G401.6 (cell line): ENCODE results near the gene CBX8.
A peak's percentile ranks its signal among the peaks of the same experiment; 100 is the strongest.

ENCODE experiments used
- FAIRE-seq: peaks from 2 replicates; lab custom pipeline; 2012; peaks lifted over from hg19 to GRCh38; lab: Jason Lieb, UNC

CBX8 gene

DNA sequence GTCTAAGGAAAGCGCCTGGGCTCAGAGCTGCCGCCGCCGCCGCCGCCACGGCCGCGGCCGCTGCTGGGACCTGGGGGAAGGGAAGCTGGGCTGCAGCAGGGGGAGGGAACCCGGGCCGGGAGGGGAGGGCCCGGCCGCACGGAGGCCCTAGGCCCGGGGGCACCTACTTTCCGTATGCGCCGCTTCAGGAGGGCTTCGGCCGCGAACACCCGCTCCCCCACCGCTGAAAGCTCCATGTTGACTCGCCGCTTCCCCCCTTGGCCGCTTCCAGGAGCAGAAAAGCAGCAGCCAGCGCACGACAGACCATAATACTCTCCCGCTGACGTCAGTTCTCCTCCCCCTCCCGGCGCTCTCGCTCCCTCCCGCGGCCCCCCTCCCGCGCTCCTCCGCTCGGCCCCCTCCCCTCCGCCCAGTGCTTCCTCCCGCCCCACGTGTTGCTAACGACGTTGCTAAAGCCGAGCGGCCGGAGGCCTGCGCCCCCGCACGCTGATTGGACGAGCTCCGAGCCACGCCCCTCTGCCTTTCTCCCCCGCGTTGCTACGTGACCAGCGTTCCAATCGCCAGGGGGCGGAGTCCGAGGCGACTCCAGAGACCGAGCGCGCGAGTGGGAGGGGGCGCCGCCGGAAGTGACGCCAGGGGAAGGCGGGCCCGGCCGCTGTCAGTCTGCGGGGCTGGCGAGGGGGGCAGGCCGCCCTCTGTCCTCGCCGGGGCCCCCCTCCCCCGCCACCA is at the start of gene CBX8:
TSS of gene CBX8 (minus strand) at position 315 of the 729 bp plus-strand sequence. CDS start at position 236, 79 bp downstream.
- FAIRE-seq: peak; percentile 96

DNA sequence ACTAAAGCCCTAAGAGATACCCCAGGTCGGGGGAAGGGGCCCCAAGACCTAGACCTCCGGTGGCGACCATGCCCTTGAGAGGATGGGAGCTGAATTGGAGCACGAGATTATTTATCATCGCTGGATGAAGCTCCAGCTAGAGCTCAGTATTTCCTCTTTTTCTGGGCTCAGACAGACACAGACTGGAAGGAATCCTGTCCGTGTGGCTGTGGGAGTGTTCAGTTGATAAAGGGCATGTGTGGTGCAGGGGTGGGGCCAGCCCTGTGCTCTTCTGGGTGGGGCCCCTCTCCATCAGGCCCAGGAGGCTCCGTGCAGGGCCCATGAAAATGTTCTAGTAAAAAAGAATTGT is 48.7 kb upstream of the CBX8 start:
- no peak for FAIRE-seq

DNA sequence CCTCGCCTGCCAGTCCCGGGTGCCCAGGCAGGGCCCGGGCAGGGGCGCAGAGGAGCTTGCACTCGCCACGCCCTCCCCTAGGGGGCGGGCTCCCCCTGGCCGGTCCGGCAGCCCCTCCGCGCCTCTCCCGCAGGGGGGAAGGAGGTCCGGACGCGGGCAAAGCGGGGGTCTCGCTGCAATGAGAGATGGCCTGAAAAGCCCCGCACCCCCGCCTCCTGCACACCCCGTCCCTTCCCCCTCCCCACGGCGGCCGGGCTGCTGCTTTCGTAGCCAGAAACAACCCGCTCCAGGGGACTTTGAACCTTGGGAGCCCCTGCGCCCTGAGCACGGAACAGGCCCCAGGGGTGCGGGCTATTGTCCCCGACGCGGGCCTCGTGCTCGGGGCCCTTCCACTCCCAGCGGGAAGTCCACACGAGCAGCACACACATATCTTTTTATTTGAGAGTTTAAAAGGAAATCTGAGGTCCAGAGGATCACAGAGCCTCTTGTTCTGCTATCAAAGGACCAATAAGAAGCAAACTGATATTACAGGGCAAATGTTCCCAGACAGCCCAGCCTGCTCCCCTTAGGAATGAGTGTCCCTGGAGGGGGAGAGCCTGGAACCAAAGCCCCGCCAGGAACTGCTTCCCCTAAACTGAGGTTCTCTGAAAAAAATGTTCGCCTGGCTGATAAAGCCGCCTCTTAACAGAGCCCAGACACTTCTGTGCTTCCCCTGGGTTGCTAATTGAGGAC is 48.2 kb upstream of the CBX8 start:
- FAIRE-seq: no peak

DNA sequence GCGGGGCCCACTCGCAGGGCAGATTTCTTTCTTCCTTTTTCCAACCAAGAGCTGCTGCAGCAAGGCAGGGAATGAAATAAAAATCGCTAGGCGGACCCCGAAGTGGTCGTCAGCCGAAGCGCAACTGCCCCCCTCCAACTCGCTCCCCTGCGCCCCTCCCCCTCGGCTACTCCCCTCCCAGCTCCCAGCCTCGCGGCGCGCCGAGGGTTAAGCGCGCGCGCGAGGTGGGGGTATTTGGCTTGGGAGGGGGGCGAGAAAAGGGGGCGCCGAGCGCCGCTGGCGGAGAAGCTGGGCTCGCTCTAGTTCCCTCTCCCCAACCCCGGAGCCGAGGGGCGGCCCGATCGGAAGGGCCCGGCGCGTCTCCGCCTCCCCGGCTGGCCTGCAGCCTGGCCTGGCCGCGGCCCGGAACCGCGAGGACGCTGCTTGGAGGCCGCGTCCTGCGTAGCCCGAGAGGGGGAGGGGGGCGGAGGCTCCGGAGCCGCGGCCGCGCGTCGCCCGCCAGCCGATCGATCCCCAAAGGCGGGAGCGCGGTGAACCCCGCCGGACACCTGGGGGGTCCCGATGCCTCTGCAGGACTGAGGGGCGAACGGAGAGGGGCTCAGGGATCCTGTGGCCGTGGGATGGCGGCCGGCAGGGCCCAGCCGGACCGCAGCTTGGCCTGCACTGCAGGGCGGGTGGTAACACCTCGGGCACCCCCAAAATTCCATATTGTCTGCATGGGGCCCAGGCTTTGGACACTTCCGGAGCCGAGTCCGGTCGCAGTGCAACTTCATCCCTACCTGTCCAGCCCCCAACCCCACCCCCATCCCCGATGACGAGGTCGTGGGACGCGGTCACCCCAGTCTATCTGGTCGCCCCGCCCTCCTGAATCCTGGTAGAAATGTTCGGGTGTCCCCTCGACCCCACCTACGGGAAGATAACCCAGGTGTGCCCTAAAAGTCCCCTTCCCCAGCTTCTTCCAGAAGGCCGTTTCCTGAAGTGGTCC is 47.2 kb upstream of the CBX8 start:
- FAIRE-seq: no peak

DNA sequence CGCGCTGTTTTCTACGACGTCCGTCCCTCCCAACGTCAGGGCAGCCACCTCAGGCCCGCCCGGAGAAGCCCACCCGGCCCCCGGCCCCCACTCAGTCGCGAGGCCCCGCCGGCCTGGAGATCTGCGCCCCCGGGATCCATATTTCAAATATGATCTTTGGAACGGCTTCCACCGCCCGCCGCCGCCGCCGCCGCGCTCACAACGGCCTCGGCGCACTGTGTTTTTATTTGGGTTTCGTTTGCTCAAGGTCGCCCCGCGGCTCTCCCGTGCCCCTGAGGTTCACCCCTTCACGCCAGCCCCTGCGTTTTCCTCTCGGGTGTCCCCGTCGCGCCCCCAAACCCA is 46.6 kb upstream of the CBX8 start:
- FAIRE-seq: no peak

DNA sequence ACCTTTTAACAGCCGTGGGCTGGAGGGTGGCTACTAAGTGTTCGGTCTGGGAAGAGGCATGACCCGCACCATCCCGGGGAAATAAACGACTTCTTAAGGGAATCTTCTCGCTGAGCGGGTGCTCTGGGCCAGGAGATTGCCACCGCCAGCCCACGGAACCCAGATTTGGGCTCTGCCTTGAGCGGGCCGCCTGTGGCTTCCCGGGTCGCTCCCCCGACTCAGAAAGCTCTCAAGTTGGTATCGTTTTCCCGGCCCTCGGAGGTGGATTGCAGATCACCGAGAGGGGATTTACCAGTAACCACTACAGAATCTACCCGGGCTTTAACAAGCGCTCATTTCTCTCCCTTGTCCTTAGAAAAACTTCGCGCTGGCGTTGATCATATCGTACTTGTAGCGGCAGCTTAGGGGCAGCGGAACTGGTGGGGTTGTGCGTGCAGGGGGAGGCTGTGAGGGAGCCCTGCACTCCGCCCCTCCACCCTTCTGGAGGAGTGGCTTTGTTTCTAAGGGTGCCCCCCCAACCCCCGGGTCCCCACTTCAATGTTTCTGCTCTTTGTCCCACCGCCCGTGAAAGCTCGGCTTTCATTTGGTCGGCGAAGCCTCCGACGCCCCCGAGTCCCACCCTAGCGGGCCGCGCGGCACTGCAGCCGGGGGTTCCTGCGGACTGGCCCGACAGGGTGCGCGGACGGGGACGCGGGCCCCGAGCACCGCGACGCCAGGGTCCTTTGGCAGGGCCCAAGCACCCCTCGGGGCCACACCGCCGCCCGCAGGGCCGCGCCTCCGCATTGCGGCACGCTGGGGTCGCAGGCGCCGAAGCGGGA is 46.0 kb upstream of the CBX8 start:
- no peak for FAIRE-seq

DNA sequence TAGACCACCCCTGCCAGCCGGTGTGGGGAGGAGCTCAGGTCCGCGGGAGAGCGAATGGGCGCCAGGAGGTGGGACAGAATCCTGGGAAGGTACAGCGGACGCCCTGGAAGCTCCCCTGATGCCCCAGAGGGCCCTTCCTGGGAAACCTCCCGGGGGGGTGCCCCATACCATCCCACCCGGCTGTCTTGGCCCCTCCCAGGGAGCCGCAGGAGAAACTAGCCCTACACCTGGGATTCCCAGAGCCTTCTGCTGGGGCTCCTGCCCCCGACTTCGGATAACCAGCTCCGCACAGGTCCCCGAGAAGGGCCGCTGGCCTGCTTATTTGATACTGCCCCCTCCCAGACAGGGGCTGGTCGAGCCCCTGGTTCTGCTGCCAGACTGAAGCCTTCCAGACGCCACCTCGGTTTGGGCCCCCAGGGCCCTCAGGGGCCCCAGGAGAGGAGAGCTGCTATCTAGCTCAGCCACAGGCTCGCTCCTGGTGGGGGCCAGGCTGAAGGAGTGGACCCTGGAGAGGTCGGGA is 45.3 kb upstream of the CBX8 start:
- FAIRE-seq: no peak

DNA sequence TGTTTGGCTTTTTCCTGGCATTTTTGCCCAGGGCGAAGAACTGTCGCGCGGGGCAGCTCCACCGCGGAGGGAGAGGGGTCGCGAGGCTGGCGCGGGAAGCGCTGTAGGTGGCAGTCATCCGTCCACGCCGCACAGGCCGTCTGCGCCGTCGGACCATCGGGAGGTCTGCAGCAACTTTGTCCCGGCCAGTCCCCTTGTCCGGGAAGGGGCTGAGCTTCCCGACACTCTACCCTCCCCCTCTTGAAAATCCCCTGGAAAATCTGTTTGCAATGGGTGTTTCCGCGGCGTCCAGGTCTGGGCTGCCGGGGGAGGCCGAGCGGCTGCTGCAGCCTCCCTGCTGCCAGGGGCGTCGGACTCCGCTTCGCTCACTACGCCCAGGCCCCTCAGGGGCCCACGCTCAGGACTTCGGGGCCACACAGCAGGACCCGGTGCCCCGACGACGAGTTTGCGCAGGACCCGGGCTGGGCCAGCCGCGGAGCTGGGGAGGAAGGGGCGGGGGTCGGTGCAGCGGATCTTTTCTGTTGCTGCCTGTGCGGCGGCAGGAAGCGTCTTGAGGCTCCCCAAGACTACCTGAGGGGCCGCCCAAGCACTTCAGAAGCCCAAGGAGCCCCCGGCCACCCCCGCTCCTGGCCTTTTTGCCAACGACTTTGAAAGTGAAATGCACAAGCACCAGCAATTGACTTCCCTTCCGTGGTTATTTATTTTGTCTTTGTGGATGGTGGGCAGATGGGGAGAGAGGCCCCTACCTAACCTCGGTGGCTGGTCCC is 44.7 kb upstream of the CBX8 start:
- FAIRE-seq: no peak

DNA sequence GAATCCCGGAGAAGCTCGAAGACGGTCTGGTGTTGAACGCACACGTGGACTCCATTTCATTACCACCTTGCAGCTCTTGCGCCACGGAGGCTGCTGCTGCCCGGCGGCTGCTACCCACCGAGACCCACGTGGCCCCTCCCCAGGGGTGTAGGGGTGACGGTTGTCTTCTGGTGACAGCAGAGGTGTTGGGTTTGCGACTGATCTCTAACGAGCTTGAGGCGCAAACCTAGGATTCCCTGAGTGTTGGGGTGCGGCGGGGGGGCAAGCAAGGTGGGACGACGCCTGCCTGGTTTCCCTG is 44.1 kb upstream of the CBX8 start:
- no peak for FAIRE-seq

DNA sequence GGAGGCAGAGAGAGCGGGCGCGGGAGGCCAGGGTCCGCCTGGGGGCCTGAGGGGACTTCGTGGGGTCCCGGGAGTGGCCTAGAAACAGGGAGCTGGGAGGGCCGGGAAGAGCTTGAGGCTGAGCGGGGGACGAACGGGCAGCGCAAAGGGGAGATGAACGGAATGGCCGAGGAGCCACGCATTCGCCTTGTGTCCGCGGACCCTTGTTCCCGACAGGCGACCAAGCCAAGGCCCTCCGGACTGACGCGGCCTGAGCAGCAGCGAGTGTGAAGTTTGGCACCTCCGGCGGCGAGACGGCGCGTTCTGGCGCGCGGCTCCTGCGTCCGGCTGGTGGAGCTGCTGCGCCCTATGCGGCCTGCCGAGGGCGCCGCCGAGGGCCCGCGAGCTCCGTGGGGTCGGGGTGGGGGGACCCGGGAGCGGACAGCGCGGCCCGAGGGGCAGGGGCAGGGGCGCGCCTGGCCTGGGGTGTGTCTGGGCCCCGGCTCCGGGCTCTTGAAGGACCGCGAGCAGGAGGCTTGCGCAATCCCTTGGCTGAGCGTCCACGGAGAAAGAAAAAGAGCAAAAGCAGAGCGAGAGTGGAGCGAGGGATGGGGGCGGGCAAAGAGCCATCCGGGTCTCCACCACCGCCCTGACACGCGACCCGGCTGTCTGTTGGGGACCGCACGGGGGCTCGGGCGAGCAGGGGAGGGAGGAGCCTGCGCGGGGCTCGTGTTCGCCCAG is 43.6 kb upstream of the CBX8 start:
- FAIRE-seq: no peak

DNA sequence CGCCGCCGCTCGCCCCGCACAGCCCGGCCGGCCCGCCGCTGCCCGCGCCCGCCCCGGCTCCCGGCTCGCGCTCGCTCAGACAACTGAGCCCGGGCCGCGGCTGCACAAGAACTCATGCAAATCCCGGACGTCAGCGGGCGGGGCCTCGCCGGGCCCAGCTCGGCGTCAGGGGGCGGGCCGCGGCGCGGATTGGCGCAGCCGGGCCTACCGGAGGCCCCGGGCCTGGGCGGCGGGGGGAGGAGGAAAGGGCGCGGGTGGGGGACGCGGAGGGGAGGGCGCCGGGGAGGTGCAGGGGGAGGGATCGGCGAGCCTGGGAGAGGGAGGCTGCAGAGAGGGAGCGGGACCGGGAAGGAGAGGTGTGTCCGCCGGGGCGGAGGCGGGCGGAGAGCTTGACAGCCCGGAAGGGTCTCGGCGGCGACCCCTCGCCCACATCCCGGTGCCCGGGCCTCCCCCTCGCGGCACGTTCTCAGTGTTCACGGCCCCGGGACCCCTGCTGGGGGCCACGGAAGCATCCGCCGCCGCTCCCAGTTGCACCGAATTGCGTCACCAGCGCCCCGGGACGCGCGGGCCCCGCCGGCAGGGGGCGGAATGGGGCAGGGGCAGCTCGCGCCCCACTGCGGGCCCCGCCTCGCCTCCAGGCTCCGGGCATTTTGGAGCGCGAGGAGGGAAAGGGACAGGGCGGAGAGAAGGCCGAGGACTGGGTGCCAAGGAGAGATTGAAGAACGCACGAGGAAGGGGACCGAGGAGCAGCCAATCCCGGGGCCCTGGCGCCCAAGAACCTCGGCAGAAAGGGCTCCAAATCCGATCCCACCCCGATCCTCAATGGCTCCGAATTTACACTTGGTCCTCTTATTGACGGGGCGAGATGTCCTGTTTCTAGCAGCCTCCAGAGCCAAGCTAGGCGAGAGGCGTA is 42.7 kb upstream of the CBX8 start, which contains the start of gene CBX4:
TSS of gene CBX4 (minus strand) at position 85 of the 913 bp plus-strand sequence. CDS start 189 bp downstream, outside the sequence.
- no peak for FAIRE-seq

DNA sequence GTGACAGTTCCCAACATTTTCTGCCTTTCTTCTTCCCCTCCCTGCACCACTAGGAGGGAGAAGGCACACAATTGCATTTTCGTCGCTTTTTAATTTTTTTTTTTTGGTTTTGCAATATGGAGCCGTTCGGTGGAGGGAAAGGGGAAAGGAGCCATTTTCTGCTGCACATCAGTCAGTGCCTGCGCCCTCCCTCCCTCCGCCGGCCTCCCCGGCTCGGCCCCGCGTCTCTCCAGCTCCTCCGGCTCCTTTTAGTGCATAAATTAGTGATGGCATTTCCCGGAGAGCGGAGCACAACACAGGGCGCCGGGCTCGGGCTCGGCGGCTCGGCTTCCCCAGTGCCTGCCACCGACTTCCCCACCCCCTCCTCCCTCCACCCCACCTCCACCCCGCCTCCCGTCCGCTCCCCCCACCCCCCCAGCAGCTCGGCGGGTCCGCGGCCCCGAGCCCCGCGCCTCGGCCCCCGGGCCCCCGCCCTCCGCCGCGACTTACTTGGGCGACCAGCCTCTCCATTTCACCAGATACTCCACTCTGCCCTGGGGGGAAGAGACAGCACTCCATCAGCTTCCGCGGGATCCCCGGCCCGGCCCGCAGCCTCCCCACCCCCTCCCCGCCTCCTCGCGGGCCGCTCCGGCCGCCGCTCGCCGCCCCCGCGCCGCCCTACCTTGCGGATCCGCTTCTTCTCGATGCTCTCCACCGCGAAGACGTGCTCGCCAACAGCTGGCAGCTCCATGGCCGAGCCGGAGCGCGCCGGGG is 41.8 kb upstream of the CBX8 start:
- FAIRE-seq: no peak

DNA sequence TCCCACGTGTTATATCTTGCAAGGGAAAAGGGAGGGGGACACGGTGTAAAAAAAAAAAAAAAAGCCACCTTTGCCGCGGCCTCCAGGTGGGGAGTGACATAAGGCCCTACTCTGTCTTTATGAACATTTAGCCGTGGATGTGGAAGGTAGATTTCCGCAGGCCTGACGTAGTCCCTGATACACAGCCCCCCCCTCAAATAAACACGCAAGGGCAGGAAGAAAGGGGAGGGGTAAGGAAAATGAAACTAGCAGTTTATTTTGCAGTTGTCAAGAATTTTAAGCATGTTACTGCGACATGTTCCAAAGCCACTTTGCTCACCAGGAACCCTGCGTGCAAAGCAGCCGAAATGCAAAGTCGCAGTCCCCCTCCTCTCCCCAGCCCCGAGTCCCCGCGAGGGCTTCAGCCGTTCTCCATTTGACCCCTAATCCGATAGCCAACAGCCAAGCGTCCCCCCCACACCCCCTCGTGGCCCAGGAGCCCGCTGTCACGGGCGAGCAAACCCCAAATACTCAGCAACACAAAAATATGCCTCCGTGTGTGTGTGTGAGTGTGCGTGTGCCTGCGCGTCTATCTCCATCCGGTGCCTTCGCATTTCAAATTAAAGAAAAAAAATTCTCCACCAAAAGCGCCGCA is 41.1 kb upstream of the CBX8 start:
- FAIRE-seq: no peak

DNA sequence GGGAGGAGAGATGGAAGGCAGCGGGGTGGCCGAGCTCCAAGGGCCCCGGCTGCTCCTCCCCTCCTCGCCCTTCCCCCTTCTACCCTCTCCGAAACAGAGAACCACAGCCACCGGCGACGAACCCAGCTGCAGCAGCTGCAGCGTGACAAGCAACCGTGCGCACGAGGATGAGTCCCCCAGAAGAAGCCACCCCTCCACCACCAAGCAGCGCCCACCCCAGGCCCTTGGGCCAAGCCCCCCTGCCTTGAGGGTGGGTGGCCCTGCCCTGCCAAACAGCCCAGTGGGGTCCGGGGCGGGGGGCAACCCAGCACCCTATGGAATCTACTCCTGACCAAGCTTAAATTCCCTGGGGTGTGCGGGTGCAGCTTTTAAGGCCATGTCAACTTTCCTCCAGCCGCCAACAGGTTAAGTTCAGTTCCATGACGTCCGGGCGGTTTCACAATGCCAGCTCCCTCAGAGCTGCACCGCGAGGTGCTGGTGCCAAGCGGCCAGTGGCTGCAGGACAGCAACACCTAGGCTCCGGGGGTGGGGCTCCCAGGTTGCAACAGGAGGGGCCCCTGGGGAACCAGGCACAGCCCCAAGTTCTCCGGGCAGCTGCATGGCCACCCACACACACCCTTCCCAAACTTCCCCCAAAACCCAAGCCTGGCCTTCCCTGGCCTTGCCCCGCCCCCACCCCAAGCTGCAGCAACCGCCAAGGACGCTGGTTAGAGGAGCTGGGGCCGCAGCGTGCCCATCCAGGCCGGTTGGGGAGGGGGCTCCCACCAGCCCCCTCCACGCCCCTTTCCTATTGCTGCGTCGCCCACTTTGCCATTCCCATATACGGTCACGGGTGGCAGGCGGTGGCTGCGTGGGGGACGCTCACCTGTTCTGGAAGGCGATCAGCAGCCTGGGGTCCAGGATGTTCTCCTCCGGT is 40.4 kb upstream of the CBX8 start:
- FAIRE-seq: no peak

DNA sequence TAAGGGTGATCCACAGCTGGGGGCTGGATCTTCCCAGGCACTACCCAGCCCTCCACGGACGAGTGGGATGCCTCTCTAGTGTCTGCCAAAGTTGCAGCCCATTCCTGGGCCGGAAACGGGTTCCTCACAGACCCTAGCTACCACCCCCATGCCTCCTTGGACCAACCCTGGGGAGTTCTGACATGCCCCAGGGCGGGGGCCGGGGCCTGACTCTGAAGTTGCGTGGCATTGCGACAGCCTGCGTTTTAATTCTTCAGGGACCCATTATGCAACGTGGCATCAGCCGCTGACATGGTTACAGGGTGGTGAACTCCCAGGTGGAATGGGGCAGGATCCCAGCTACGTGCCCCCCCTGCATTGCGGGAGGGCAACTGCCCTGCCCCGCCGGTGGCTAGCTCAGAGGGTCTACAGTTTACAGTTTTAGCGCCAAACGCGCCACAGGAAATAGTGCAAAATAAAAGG is 39.7 kb upstream of the CBX8 start:
- FAIRE-seq: no peak

DNA sequence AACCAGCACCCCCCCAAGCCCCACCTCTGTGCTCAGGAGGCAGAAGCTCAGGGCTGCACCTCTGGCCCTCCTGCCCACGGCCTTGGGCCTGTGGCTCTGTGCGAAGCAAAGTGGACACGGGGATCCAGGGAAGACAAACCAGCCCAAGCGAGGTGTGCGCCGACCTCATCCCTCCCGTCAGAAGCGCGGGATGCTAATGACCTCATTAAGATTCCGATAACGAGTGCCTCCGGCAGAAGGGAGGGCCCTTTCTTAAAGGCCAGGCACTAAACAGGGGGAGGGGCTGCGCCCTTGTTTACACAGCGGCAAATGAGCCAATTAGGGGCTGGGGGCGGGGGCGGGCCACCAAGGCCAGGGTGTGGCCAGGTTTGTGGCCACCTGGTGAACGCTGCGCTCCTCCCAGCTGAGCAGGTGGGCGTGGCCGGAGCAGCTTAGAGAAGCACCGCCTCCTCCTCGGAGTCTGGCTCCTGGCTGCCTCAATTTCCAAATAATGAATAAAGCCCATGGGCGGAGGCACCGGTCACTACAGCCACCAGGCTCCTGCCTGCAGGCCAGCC is 39.2 kb upstream of the CBX8 start:
- FAIRE-seq: no peak
